K562 (cell line): ENCODE data around the gene PPP1R14C. TPM values are rescaled to one million over a fixed set of nuclear protein-coding genes. Genes with fewer than 3 reads are reported as not detected.

ENCODE experiments used
- ATAC-seq: fragments of 200-7000 bp; cut with Tn5 transposase; 3 replicates; pipeline ENCODE4 v1.9.1; 2020; ENCODE audit warnings: moderate library complexity
- BruUV-seq: library from RNA; stranded (reverse); fragments of 400-500 nt; replicated peaks from 2 replicates; lab custom pipeline; 2021; lab: Mats Ljungman, UMichigan
- CTCF ChIA-PET: fragments of 300-600 bp; formaldehyde crosslinking; extraction: SDS; loops from one replicate; lab custom pipeline; 2021; ENCODE audit warnings: low intra/inter-chr PET ratio; lab: Yijun Ruan, JAX
- POLR2A ChIA-PET: fragments of 300-600, 350-650 bp; sonication (Branson Sonifier 250); formaldehyde crosslinking; extraction: SDS; loops from one replicate; lab custom pipeline; 2021; ENCODE audit warnings: antibody characterized with exemption, inconsistent platforms; lab: Yijun Ruan, JAX
- DNase-seq, 4 experiments: peaks; one replicate each; pipeline versions ENCODE4 v3.0.0 to v3.0.0-alpha.2; 2011 to 2018; ENCODE audit warnings: low spot score in 3 of 4, mixed read lengths in 3 of 4; ENCODE audit errors: extremely low read depth in 1 of 4
- FAIRE-seq: peaks from 2 replicates; lab custom pipeline; 2011; peaks lifted over from hg19 to GRCh38; lab: Jason Lieb, UNC
- H2AFZ ChIP-seq: 2 replicates; pipeline ENCODE4 v1.6.0; 2011; ENCODE audit warnings: low read depth, low read length, control low read depth, inconsistent platforms
- H3K27ac ChIP-seq: fragments of 200-600 bp; 3 replicates; pipeline ENCODE4 v1.8.0; 2011; ENCODE audit warnings: low read depth, mild to moderate bottlenecking, control low read depth, inconsistent platforms, low read length, moderate library complexity, mixed read lengths; ENCODE audit errors: extremely low read depth
- H3K27me3 ChIP-seq, 2 experiments: fragments of 300-600 bp in 1 of 2; 2 replicates in 1 of 2; 3 replicates in 1 of 2; pipeline versions ENCODE4 v1.6.0 to v1.8.0; 2011; ENCODE audit warnings: inconsistent platforms in 2 of 2, low read length in 2 of 2, mild to moderate bottlenecking in 1 of 2, mixed read lengths in 1 of 2, moderate library complexity in 1 of 2; ENCODE audit not compliant: control insufficient read depth in 2 of 2, insufficient read depth in 2 of 2
- H3K36me3 ChIP-seq: fragments of 300-600 bp; 3 replicates; pipeline ENCODE4 v1.8.0; 2011; ENCODE audit warnings: mild to moderate bottlenecking, low read length, inconsistent platforms; ENCODE audit not compliant: control insufficient read depth, insufficient read depth
- H3K4me1 ChIP-seq, 2 experiments: fragments of 200-600 bp in 1 of 2; replicated peaks in 1 of 2; 2 replicates in 1 of 2; 3 replicates in 1 of 2; pipeline versions ENCODE4 v1.5.1 to v1.8.0; 2011; ENCODE audit warnings: inconsistent platforms in 2 of 2, low read length in 2 of 2, mild to moderate bottlenecking in 1 of 2, mixed read lengths in 1 of 2, moderate library complexity in 1 of 2; ENCODE audit not compliant: control insufficient read depth in 2 of 2, insufficient read depth in 2 of 2
- H3K4me2 ChIP-seq: 2 replicates; pipeline ENCODE4 v1.6.1; 2011; ENCODE audit warnings: low read length, control low read depth, inconsistent platforms, mixed read lengths; ENCODE audit not compliant: insufficient read depth
- H3K4me3 ChIP-seq: fragments of 200-600 bp; sonication (generic), shearing (Covaris generic); 2 replicates; pipeline ENCODE4 v1.5.1; 2016; ENCODE audit warnings: control low read depth, inconsistent platforms
- H3K79me2 ChIP-seq: fragments of 200-600 bp; 3 replicates; pipeline ENCODE4 v1.8.0; 2011; ENCODE audit warnings: low read length, inconsistent platforms; ENCODE audit not compliant: control insufficient read depth, insufficient read depth
- H3K9ac ChIP-seq, 2 experiments: 2 replicates each; pipeline versions ENCODE4 v1.6.0 to v1.6.1; 2011; ENCODE audit warnings: low read depth in 2 of 2, low read length in 2 of 2, control low read depth in 1 of 2, inconsistent platforms in 1 of 2, mild to moderate bottlenecking in 1 of 2, mixed read lengths in 1 of 2; ENCODE audit not compliant: insufficient read depth in 1 of 2
- H3K9me1 ChIP-seq: one replicate; pipeline ENCODE4 v1.6.0; 2011; ENCODE audit warnings: inconsistent platforms, mild to moderate bottlenecking, low read length, moderate library complexity; ENCODE audit not compliant: control insufficient read depth, insufficient read depth
- H3K9me3 ChIP-seq: replicated peaks from 2 replicates; pipeline ENCODE4 v1.5.1; 2011; ENCODE audit warnings: low read depth, low read length, inconsistent platforms; ENCODE audit not compliant: control insufficient read depth, insufficient read depth
- H4K20me1 ChIP-seq: replicated peaks from 2 replicates; pipeline ENCODE4 v1.6.1; 2011; ENCODE audit warnings: low read length, inconsistent platforms, mixed read lengths; ENCODE audit not compliant: control insufficient read depth, insufficient read depth
- ELF1 ChIP-seq: fragments of 200-800 bp; sonication (Bioruptor generic); IDR thresholded peaks from 2 replicates; pipeline ENCODE4 v1.6.1; 2016; ENCODE audit warnings: missing genetic modification characterization, missing compliant biosample characterization
- ETS2 ChIP-seq: IDR thresholded peaks from 2 replicates; pipeline ENCODE4 v1.6.1; 2016; ENCODE audit warnings: borderline replicate concordance, missing genetic modification characterization, mild to moderate bottlenecking, moderate library complexity, missing compliant biosample characterization; ENCODE audit not compliant: poor library complexity, severe bottlenecking
- HDGF ChIP-seq: fragments of 450-650 bp; IDR thresholded peaks from 2 replicates; pipeline ENCODE4 v1.6.1; 2016
- POLR2A ChIP-seq: fragments of 450-650 bp; conservative IDR thresholded peaks from 2 replicates; pipeline ENCODE4 v1.6.1; 2016
- RBM15 ChIP-seq: fragments of 200-400 bp; formaldehyde crosslinking; IDR thresholded peaks from 2 replicates; pipeline ENCODE4 v1.6.1; 2018; ENCODE audit warnings: mild to moderate bottlenecking, low read length, moderate library complexity; ENCODE audit not compliant: insufficient read depth
- THRB ChIP-seq: fragments of 450-650 bp; formaldehyde crosslinking; conservative IDR thresholded peaks from 2 replicates; pipeline ENCODE4 v1.4.0; 2022; ENCODE audit warnings: mild to moderate bottlenecking, missing genetic modification characterization
- ZFP1 ChIP-seq: fragments of 450-650 bp; formaldehyde crosslinking; IDR thresholded peaks from 2 replicates; pipeline ENCODE4 v1.4.0; 2020; ENCODE audit warnings: mild to moderate bottlenecking, mixed read lengths
- ZNF384 ChIP-seq: IDR thresholded peaks from 2 replicates; pipeline ENCODE4 v1.6.1; 2012; ENCODE audit warnings: low read depth, low read length, improper control_type of control experiment
- ZNF449 ChIP-seq: fragments of 250-450 bp; sonication (Bioruptor Pico); IDR thresholded peaks from 2 replicates; pipeline ENCODE4 v1.8.0; 2022; ENCODE audit warnings: moderate library complexity, mild to moderate bottlenecking, inconsistent platforms
- ZNF57 ChIP-seq: fragments of 450-650 bp; formaldehyde crosslinking; IDR thresholded peaks from 2 replicates; pipeline ENCODE4 v1.4.0; 2020; ENCODE audit warnings: mild to moderate bottlenecking, moderate library complexity
- WGBS: fragments of 100-300 bp; shearing (Covaris generic); methylation state at CpG from one replicate; pipeline ENCODE4 v1.1.6; 2016; ENCODE audit warnings: low coverage, mixed read lengths; ENCODE audit not compliant: insufficient coverage; ENCODE audit errors: missing lambda C conversion rate; 5-methylcytosine and 5-hydroxymethylcytosine counted together
- in situ Hi-C: fragments of 300-500 bp; cut with MboI; formaldehyde crosslinking; loops from 4 replicates; pipeline ENCODE4 v1.15.0; 2018; ENCODE audit warnings: inconsistent platforms, mixed read lengths
- intact Hi-C: fragments of 100-400 bp; cut with micrococcal nuclease; formaldehyde crosslinking; loops from 2 replicates; pipeline ENCODE4 v1.14.2; 2022
- polyA plus RNA-seq, 8 experiments: library from polyadenylated mRNA; depleted of rRNA in 4 of 8; stranded (reverse) in 5 of 8; unstranded in 3 of 8; fragments of >200 nt; fragmentation: Nextera tagmentation in 2 of 8; fragmentation: Illumina TruSeq in 1 of 8; extraction: Ambion mirVana in 2 of 8; extraction: Trizol in 1 of 8; gene quantifications; 2 replicates each; pipeline versions ENCODE4 v1.2.1 to v1.2.3, GENCODE V29; 2011 to 2014; ENCODE audit warnings: inconsistent platforms in 1 of 8, missing spikeins in 1 of 8
- total RNA-seq, 7 experiments: library from RNA; depleted of rRNA in 6 of 7; stranded (reverse); fragments of >200 nt in 6 of 7; fragmentation: Illumina TruSeq in 2 of 7; extraction: Trizol in 2 of 7; gene quantifications; 2 replicates each; pipeline versions ENCODE4 v1.2.1 to v1.2.3, GENCODE V29; 2011 to 2021; ENCODE audit warnings: low replicate concordance in 1 of 7

Gene PPP1R14C
- total and polyA plus RNA-seq, 9 of the 15 experiments (the other 6 are each of a cell fraction or from before 2014, with no cell fraction given), result 4.5 to 16.6 (median 11.9) TPM

GRCh38 chr6:150116200-150116800 is 26.5 kb upstream of the PPP1R14C start:
- ChIA-PET CTCF (no interaction called here), POLR2A (interaction anchor here (0.5 kb wide), 1 partner anchor 144 kb away, joined by 4 read pairs; no protein-coding TSS in a partner anchor)
- Histone ChIP-seq H3K9me3 (no peaks in the 10 kb centered on the region), H3K9me1 (no peaks in the 10 kb centered on the region), H3K27ac (no peak overlapping the region), H3K79me2 (no peaks in the 10 kb centered on the region), H3K9ac (no peak overlapping the region), H4K20me1 (no peaks in the 10 kb centered on the region), H3K4me3 (no peak overlapping the region), H3K4me1 (peaks cover 0 to 5% of the 10 kb centered on the region in 2 experiments; a peak in 2 of 5 replicates), H3K36me3 (no peaks in the 10 kb centered on the region), H2AFZ (no peak overlapping the region), H3K27me3 (peaks cover 15 to 50% of the 10 kb centered on the region in 2 experiments; a peak in 4 of 5 replicates), H3K4me2 (no peak overlapping the region)
- DNase-seq, result no peak
- no peak for ATAC-seq
- no peak for FAIRE-seq
- in situ Hi-C loops (no loop called here), intact Hi-C loops (no loop called here)
- 11% methylated on average over 8 of the region's 8 CpGs for WGBS
- BruUV-seq, result no TSS peak
- TF ChIP-seq ELF1 (tag), result no peak
- TF ChIP-seq ZNF449 (CRISPR knock-in tag), result no peak

- FAIRE-seq, result no peak
- WGBS, result 39% methylated on average over 6 of the region's 6 CpGs
- TF ChIP-seq ETS2 (tag), result no peak
- no peak for TF ChIP-seq RBM15
- TF ChIP-seq THRB (CRISPR knock-in tag), result no peak
- no peak for TF ChIP-seq HDGF
- TF ChIP-seq ZNF384, result no peak
- TF ChIP-seq ZFP1 (CRISPR knock-in tag), result no peak
- no peak for TF ChIP-seq ZNF57 (CRISPR knock-in tag)
- no peak for TF ChIP-seq POLR2A
These were observed 24.6 kb upstream of the PPP1R14C start for GRCh38 chr6:150118203-150118602.

More at GRCh38 chr6:150118203-150118602, 24.6 kb upstream of the PPP1R14C start:
- no TSS peak for BruUV-seq
- H4K20me1 ChIP-seq, result no peaks in the 10 kb centered on the region
- peaks cover 0 to 5% of the 10 kb centered on the region in 2 experiments; a peak in 1 of 5 replicates for H3K4me1 ChIP-seq
- H3K36me3 ChIP-seq, result no peaks in the 10 kb centered on the region
- peaks cover 11 to 35% of the 10 kb centered on the region in 2 experiments; a peak in 4 of 5 replicates for H3K27me3 ChIP-seq
- ChIA-PET CTCF (no interaction called here), POLR2A (interaction anchor here (1.2 to 1.3 kb wide), 3 partner anchors 16 to 31 kb away, joined by 3 read pairs; no protein-coding TSS in a partner anchor)
- intact Hi-C loops, result no loop called here
- H3K27ac ChIP-seq, result no peak overlapping the region
- no peak overlapping the region for H3K9ac ChIP-seq
- in situ Hi-C loops, result no loop called here
- H3K4me3 ChIP-seq, result no peak overlapping the region
- no peak overlapping the region for H2AFZ ChIP-seq
- no peaks in the 10 kb centered on the region for H3K79me2 ChIP-seq
- ATAC-seq (no peak), DNase-seq (no peak)
- no peaks in the 10 kb centered on the region for H3K9me1 ChIP-seq
- H3K9me3 ChIP-seq, result no peaks in the 10 kb centered on the region
- no peak overlapping the region for H3K4me2 ChIP-seq
